Measurements from ENCODE around the gene IFI27L2.

IFI27L2 gene

GRCh38 chr14:94123296-94123695 is 6.1 kb downstream of the IFI27L2 start:
- no peak for DNase-seq (ENCODE audit: low read depth)

GRCh38 chr14:94122438-94122837 is 7.0 kb downstream of the IFI27L2 start:
- DNase-seq (ENCODE audit: low read depth): no peak

GRCh38 chr14:94121485-94121884 is 7.9 kb downstream of the IFI27L2 start:
- DNase-seq (ENCODE audit: low read depth): no peak

- DNase-seq (ENCODE audit: low read depth): no peak
These were observed 8.6 kb downstream of the IFI27L2 start for GRCh38 chr14:94120667-94121340.

GRCh38 chr14:94119071-94119470 is 10.3 kb downstream of the IFI27L2 start:
- DNase-seq (ENCODE audit: low read depth): no peak

GRCh38 chr14:94117856-94118255 is 11.5 kb downstream of the IFI27L2 start:
- DNase-seq (ENCODE audit: low read depth): no peak

GRCh38 chr14:94116701-94117100 is 12.7 kb downstream of the IFI27L2 start:
- DNase-seq (ENCODE audit: low read depth): no peak

- no peak for DNase-seq (ENCODE audit: low read depth)
These were observed 13.8 kb downstream of the IFI27L2 start for GRCh38 chr14:94115631-94116030.

GRCh38 chr14:94115058-94115591 is 14.3 kb downstream of the IFI27L2 start:
- no peak for DNase-seq (ENCODE audit: low read depth)

- DNase-seq (ENCODE audit: low read depth): no peak
These were observed 14.8 kb downstream of the IFI27L2 start for GRCh38 chr14:94114589-94115057.

GRCh38 chr14:94113908-94114588 is 15.4 kb downstream of the IFI27L2 start:
- DNase-seq (ENCODE audit: low read depth): no peak

GRCh38 chr14:94113490-94113889 is 15.9 kb downstream of the IFI27L2 start:
- no peak for DNase-seq (ENCODE audit: low read depth)

GRCh38 chr14:94113073-94113472 is 16.3 kb downstream of the IFI27L2 start:
- no peak for DNase-seq (ENCODE audit: low read depth)

GRCh38 chr14:94112513-94113063 is 16.8 kb downstream of the IFI27L2 start:
- no peak for DNase-seq (ENCODE audit: low read depth)

GRCh38 chr14:94111276-94112095 is 17.9 kb downstream of the IFI27L2 start:
- DNase-seq (ENCODE audit: low read depth): no peak

GRCh38 chr14:94110552-94111181 is 18.7 kb downstream of the IFI27L2 start, which contains the start of gene IFI27:
IFI27 (plus strand) TSS chr14:94110736.
- no peak for DNase-seq (ENCODE audit: low read depth)

- no peak for DNase-seq (ENCODE audit: low read depth)
These were observed 19.5 kb downstream of the IFI27L2 start for GRCh38 chr14:94109915-94110250.

- DNase-seq (ENCODE audit: low read depth): no peak
These were observed 24.7 kb downstream of the IFI27L2 start for GRCh38 chr14:94104731-94105130.

GRCh38 chr14:94103554-94104150 is 25.8 kb downstream of the IFI27L2 start:
- no peak for DNase-seq (ENCODE audit: low read depth)

- DNase-seq (ENCODE audit: low read depth): no peak
These were observed 26.5 kb downstream of the IFI27L2 start for GRCh38 chr14:94102768-94103482.

GRCh38 chr14:94101748-94102147 is 27.7 kb downstream of the IFI27L2 start:
- DNase-seq (ENCODE audit: low read depth): no peak

Data from stimulated activated CD8-positive, alpha-beta memory T cell treated with anti-CD3 and anti-CD28 coated beads, Interleukin-15, amount 100 ng/mL, for 1 hour (primary cell).